ENCODE results near the gene PPOX. TPM values are rescaled to one million over a fixed set of nuclear protein-coding genes. Genes with fewer than 3 reads are reported as not detected.

PPOX gene
- polyA plus RNA-seq, 1 of the 3 experiments (the other 2 are of a cell fraction), result 30.7 TPM

GRCh38 chr1:161201836-161202712 is 35.8 kb downstream of the PPOX start, which contains the start of gene NDUFS2 (continued):
- peak; percentile 44; the same call in 1 of the 2 replicates for TF ChIP-seq RCOR1 (IDR thresholded peaks at IDR 0.05; ENCODE audit: low read length)
- TF ChIP-seq SMC3 (IDR thresholded peaks at IDR 0.05; ENCODE audit: low read depth, low read length), result no peak; the same call in 1 of the 2 replicates
- no peak for TF ChIP-seq RAD21 (IDR thresholded peaks at IDR 0.05; ENCODE audit: low read length)
- TF ChIP-seq CTCF (IDR thresholded peaks at IDR 0.05), result peak; percentile 49

- Histone ChIP-seq H3F3A (replicated peaks; ENCODE audit: insufficient read depth) (peaks cover 20% of the 10 kb centered on the region), H4K20me1 (ENCODE audit: insufficient read depth) (no peaks in the 10 kb centered on the region), H3K4me1 (ENCODE audit: control insufficient read depth in 1 of 2, insufficient read depth in 2 of 2, low read depth in 1 of 2, low read length in 1 of 2) (peaks cover 5 to 11% of the 10 kb centered on the region in 2 experiments; a peak in 2 of 4 replicates), H3K9me2 (no peaks in the 10 kb centered on the region), H3K27ac (ENCODE audit: low read depth in 2 of 2, low read length in 1 of 2) (no peak overlapping the region), H3K36me3 (replicated peaks in 1 of 2; ENCODE audit: control insufficient read depth in 1 of 2, insufficient read depth in 2 of 2, low read length in 1 of 2) (peaks cover 54 to 57% of the 10 kb centered on the region in 2 experiments), H3K9me3 (no peaks in the 10 kb centered on the region), H3K27me3 (ENCODE audit: insufficient read depth) (no peaks in the 10 kb centered on the region), H3K4me3 (ENCODE audit: low read depth in 2 of 2, low read length in 1 of 2) (no peak overlapping the region), H2AFZ (ENCODE audit: low read depth) (no peak overlapping the region), H3K9ac (no peak overlapping the region), H3K79me2 (ENCODE audit: insufficient read depth) (peaks cover 46% of the 10 kb centered on the region), H3K4me2 (no peak overlapping the region)
- no peak for DNase-seq
- no peak for TF ChIP-seq GABPA (IDR thresholded peaks at IDR 0.05; ENCODE audit: low read depth)
- POLR2A ChIA-PET, result interaction anchor here (1.4 kb wide), 1 partner anchor 183 kb away, joined by 3 read pairs; no protein-coding TSS in a partner anchor
- CTCF ChIA-PET, result interaction anchor here (1.1 to 6.8 kb wide), 5 partner anchors 13 to 176 kb away, joined by 4 to 65 read pairs (median 5); partner anchors contain the start of gene APOA2
- WGBS (ENCODE audit: low lambda C conversion rate), result 85% methylated on average over 12 of the region's 12 CpGs
These were observed 40.4 kb downstream of the PPOX start for GRCh38 chr1:161206411-161207140.

GRCh38 chr1:161207173-161207572 is 40.9 kb downstream of the PPOX start:
- H3K36me3 ChIP-seq (replicated peaks in 1 of 2; ENCODE audit: control insufficient read depth in 1 of 2, insufficient read depth in 2 of 2, low read length in 1 of 2), result peaks cover 60 to 63% of the 10 kb centered on the region in 2 experiments
- H3K9ac ChIP-seq, result no peak overlapping the region
- 94% methylated on average over 8 of the region's 8 CpGs for WGBS (ENCODE audit: low lambda C conversion rate)
- no peak for TF ChIP-seq RAD21 (IDR thresholded peaks at IDR 0.05; ENCODE audit: low read length)
- TF ChIP-seq MAX (IDR thresholded peaks at IDR 0.05; ENCODE audit: low read depth), result no peak
- TF ChIP-seq ELF1 (IDR thresholded peaks at IDR 0.05), result no peak
- no peak for TF ChIP-seq FOXM1 (IDR thresholded peaks at IDR 0.05; ENCODE audit: low read depth)
- TF ChIP-seq MXI1 (IDR thresholded peaks at IDR 0.05; ENCODE audit: low read depth, low read length), result no peak
- no peaks in the 10 kb centered on the region for H4K20me1 ChIP-seq (ENCODE audit: insufficient read depth)
- ChIA-PET POLR2A (interaction anchor here (1.4 kb wide), 1 partner anchor 182 kb away, joined by 3 read pairs; no protein-coding TSS in a partner anchor), CTCF (interaction anchor here (1.1 to 6.8 kb wide), 4 partner anchors 12 to 175 kb away, joined by 4 to 65 read pairs (median 12); partner anchors contain the start of gene APOA2)
- no peak overlapping the region for H3K27ac ChIP-seq (ENCODE audit: low read depth in 2 of 2, low read length in 1 of 2)
- H3K9me2 ChIP-seq, result no peaks in the 10 kb centered on the region
- H2AFZ ChIP-seq (ENCODE audit: low read depth), result no peak overlapping the region
- H3K4me2 ChIP-seq, result no peak overlapping the region
- H3F3A ChIP-seq (replicated peaks; ENCODE audit: insufficient read depth), result peaks cover 20% of the 10 kb centered on the region
- no peak overlapping the region for H3K4me3 ChIP-seq (ENCODE audit: low read depth in 2 of 2, low read length in 1 of 2)
- no peaks in the 10 kb centered on the region for H3K27me3 ChIP-seq (ENCODE audit: insufficient read depth)
- no peak for DNase-seq
- H3K9me3 ChIP-seq, result no peaks in the 10 kb centered on the region
- H3K79me2 ChIP-seq (ENCODE audit: insufficient read depth), result peaks cover 46% of the 10 kb centered on the region
- peaks cover 5 to 7% of the 10 kb centered on the region in 2 experiments; a peak in 2 of 4 replicates for H3K4me1 ChIP-seq (ENCODE audit: control insufficient read depth in 1 of 2, insufficient read depth in 2 of 2, low read depth in 1 of 2, low read length in 1 of 2)
